Epithelial cell of proximal tubule (primary cell): ENCODE data around the gene OR1I1. TPM values are rescaled to one million over a fixed set of nuclear protein-coding genes. Genes with fewer than 3 reads are reported as not detected.

Source experiments
- DNase-seq: peaks from one replicate; pipeline ENCODE4 v3.0.0-alpha.2; 2011; ENCODE audit warnings: low read depth
- H3K4me3 ChIP-seq: 2 replicates; pipeline ENCODE4 v1.5.1; 2011; ENCODE audit warnings: low read depth, mild to moderate bottlenecking, low read length
- total RNA-seq: library from RNA; depleted of rRNA; stranded (reverse); fragments of >200 nt; gene quantifications from 2 replicates; pipeline ENCODE4 v1.2.3, GENCODE V29; 2015
- TF ChIP-seq, protein P1 (sequence below): conservative IDR thresholded peaks from 2 replicates; pipeline ENCODE4 v1.5.1; 2012; ENCODE audit warnings: low read depth, mild to moderate bottlenecking, low read length

Gene OR1I1
- total RNA-seq, 1 donor from 2014 or later: not detected

DNA sequence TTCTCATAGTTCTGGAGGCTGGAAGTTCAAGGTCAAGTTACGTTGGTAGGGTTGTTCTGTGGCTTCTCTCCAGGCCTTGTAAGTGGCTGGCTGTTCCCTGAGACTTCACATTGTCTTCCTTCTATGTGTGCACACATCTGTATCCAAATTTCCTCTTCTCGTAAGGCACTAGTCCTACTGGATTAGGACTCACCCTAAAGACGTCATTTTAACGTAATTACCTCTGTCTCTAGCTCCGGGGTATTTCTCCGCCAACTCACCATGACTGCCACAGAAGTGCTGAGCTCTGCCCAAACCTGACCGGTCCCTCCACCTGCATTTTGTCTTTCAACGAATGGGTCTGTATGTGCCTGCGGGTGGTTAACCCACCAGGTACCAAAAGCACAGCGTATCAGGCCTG lies 16.4 kb downstream of the OR1I1 start:
- no peak overlapping the region for H3K4me3 ChIP-seq
- TF ChIP-seq, protein P1, sequence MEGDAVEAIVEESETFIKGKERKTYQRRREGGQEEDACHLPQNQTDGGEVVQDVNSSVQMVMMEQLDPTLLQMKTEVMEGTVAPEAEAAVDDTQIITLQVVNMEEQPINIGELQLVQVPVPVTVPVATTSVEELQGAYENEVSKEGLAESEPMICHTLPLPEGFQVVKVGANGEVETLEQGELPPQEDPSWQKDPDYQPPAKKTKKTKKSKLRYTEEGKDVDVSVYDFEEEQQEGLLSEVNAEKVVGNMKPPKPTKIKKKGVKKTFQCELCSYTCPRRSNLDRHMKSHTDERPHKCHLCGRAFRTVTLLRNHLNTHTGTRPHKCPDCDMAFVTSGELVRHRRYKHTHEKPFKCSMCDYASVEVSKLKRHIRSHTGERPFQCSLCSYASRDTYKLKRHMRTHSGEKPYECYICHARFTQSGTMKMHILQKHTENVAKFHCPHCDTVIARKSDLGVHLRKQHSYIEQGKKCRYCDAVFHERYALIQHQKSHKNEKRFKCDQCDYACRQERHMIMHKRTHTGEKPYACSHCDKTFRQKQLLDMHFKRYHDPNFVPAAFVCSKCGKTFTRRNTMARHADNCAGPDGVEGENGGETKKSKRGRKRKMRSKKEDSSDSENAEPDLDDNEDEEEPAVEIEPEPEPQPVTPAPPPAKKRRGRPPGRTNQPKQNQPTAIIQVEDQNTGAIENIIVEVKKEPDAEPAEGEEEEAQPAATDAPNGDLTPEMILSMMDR: no peak
- DNase-seq: no peak

DNA sequence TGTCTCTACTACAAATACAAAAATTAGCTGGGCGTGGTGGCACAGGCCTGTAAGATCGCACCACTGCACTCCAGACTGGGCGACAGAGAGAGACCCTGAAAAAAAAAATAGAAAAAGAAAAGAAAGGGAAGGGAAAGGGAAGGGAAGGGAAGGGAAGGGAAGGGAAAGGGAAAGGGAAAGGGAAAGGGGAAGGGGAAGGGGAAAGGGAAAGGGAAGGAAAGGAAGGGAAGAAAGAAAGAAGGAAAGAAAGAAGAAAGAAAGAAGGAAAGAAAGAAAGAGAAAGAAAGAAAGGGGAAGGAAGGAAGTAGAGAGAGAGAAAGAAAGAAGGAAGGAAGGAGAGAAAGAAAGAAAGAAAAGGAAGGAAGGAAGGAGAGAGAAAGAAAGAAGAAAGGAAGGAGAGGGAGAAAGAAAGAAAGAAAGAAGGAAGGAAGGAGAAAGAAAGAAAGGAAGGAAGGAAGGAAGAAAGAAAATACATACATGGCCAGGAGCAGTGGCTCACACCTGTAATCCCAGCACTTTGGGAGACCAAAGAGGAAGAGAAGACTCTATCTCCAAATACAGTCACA lies 17.1 kb downstream of the OR1I1 start:
- H3K4me3 ChIP-seq: no peak overlapping the region
- DNase-seq: no peak
- TF ChIP-seq, protein P1: no peak

DNA sequence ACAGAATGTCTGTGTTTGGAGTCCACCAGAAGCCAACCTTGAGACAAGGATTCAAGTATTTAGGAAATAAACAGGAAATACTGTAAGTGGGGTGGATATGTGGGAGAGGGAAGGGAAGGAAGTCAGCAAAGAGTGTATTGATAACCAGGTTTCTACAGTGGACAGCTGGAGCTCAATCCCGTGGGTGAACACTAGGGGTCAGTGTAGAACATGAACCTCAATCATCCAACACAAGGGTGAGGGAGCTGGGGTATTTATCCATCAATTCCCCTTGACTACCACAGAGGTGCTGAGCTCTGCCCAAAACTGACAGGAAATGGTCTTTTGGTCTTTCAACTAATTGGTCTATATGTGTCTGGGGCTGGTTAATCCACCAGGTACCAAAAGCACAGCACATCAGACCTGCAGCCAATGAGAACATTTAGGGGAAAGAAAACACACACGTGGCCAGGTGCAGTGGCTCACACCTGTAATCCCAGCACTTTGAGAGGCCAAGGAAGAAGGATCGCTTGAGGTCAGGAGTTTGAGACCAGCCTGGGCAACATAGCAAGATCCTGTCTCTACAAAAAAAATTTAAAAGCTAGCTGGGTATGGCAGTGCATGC lies 19.6 kb downstream of the OR1I1 start:
- no peak overlapping the region for H3K4me3 ChIP-seq
- DNase-seq: no peak
- TF ChIP-seq, protein P1: peak; percentile 77

DNA sequence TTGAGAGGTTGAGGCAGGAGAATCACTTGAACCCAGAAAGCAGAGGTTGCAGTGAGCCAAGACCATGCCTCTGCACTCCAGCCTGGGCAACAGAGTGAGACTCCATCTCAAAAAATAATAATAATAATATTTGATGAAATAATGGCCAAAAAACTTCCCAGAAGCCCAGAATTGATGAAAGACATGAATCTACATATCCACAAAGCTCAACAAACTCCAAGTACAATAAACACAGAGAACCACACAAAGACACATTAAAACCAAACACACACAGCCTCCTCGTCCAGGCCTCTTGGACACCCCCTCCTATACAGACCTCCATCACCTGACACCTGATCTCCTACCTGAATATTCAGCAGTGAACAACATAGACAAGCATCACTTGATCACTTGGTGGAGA lies 22.0 kb downstream of the OR1I1 start:
- no peak for DNase-seq
- no peak overlapping the region for H3K4me3 ChIP-seq
- TF ChIP-seq, protein P1: no peak

DNA sequence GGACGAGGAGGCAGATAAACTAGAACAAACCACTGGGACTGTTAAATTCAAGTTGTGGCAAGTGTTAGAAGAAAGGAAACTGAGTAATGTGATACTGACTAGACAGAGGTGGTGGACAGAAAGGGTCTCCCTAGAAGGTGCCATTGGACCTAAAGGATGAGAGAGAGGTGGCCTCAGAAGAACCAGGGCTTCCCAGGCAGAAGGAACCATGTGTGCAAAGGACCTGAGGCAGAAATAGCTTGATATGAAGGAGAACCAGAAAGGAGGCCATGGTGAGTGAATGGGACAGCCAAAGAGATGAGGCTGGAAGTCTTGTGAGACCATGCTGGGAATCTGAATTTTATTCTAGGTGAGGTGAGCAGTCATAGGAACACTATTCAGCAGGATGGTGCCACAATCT lies 22.4 kb downstream of the OR1I1 start:
- no peak overlapping the region for H3K4me3 ChIP-seq
- TF ChIP-seq, protein P1: no peak

DNA sequence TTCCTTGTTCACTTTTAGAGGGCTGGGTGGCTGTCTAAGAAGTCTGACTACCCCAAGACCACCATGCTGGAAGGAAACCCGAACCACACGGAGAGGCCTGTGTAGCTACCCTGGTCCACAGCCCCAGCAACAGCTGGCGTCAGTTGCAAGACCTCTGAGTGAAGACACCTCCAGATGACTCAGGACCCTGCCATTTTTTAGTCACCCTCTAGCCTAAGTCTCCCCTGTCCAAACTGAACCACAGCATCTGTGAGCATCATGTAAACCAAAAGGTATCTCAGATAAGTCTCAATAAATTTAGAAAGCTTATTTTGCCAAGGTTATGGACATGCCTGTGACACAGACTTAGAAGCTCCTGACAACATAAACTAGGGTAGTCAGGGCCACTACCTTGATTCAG lies 23.0 kb downstream of the OR1I1 start:
- TF ChIP-seq, protein P1: no peak
- no peak overlapping the region for H3K4me3 ChIP-seq
- DNase-seq: no peak

More for the DNA sequence above, 22.4 kb downstream of the OR1I1 start:
- DNase-seq: no peak
